Middle frontal gyrus (tissue), 1 donor: ENCODE data around the gene AGTRAP.

Source experiments
- DNase-seq: peaks from one replicate; pipeline ENCODE4 v3.0.0-alpha.2; 2015; ENCODE audit warnings: low spot score; ENCODE audit errors: extremely low spot score

Gene AGTRAP

GRCh38 chr1:11761988-11762406, 26.1 kb downstream of the AGTRAP start, which contains the start of gene C1orf167:
Gene C1orf167 (plus strand): TSS chr1:11762193. CDS start chr1:11764401, 2,208 bp downstream.
- DNase-seq, result no peak

DNA sequence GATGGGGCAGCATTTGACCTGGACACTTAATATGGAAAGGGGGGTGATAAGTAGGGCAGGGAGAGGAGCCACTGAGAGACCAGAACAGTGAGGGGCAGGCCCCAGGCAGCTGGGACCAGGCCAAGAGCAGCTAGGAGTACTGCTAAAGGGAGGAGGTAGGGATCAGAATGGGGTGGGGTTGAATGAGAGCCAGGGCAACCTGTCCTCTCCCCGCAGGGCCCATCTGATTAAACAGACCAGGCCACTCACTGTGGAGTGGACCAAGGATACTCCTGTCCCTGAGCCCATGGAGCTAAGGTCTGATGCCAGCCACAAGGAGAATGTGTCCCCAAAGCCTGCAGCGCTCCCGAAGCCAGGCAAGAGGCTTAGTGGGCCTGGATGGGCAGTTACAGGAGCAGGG, 28.2 kb downstream of the AGTRAP start:
- DNase-seq, result no peak

- DNase-seq, result no peak
Observed at GRCh38 chr1:11764519-11764918, 28.6 kb downstream of the AGTRAP start.

DNA sequence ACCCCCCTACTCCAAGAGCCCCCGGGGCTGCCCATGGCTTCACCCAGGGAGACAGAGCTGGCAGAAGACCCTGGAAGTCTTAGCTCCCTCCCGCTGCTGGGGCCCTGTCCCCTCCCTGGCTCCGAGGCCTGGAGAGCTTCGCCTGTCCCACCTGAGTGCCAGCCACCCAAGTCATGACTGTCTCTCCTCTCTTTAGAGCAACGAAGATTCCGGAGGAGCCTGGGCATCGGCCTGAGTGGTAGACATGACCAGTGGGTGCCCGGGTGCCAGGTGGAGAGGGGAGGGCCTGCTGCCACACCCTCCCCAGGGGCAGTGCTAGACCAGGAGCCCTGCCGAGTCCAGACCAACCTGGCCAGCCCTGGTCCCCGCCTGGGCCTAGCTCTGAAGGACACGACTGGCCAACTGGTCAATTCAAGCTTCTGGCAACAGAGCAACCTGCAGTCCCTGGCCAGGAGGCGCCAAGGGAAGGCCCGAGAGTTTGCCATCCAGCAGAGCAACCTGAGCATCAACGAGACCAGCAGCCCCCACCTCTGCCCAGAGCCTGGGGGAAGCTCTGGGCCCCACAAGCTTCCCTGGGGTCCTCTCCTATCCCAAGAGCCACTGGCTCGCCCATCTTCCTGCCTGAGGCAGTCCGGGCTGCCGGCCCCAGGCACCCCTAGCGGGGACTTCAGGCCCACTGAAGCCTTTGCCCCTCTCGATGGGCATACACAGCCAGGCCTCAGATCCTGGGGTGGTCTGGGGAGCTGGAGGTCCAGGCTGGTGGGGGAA, 29.9 kb downstream of the AGTRAP start:
- DNase-seq, result no peak

GRCh38 chr1:11766429-11766776, 30.5 kb downstream of the AGTRAP start:
- no peak for DNase-seq

GRCh38 chr1:11767922-11768704, 32.2 kb downstream of the AGTRAP start:
- no peak for DNase-seq

DNA sequence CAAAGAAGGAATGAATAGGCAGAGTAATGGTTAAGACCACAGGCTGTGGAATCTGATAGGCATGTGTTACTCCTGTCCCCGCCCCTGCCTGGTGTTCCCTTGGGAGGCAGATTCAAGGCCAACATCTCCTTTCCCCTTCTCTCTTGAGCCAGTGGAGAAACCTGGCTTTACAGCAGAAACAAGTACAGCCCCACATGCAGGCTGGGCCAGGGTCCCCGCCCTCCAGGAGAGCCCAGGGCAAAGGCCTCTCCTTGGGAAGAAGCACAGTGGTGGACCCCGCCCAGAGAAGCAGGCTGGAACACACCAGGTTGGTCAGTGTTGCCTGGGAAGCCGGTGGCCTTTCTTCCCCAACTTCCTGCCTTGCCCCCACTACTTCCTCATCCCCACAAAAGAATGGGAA, 32.9 kb downstream of the AGTRAP start:
- DNase-seq, result no peak

DNA sequence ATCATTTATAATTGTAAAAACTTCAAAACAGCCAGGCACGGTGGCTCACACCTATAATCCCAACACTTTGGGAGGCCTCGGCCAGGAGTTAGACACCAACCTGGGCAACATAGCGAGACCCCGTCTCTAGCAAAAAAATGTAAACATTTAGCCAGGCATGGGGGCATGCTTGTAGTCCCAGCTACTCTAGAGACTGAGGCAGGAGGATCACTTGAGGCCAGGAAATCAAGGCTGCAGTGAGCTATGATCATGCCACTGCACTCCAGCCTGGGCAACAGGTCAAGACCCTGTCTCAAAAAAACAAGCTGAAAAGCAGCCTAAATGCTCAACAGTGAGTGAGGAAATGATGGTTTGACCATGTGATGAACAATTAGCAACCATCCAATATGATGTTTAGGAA, 33.3 kb downstream of the AGTRAP start:
- DNase-seq, result no peak

DNA sequence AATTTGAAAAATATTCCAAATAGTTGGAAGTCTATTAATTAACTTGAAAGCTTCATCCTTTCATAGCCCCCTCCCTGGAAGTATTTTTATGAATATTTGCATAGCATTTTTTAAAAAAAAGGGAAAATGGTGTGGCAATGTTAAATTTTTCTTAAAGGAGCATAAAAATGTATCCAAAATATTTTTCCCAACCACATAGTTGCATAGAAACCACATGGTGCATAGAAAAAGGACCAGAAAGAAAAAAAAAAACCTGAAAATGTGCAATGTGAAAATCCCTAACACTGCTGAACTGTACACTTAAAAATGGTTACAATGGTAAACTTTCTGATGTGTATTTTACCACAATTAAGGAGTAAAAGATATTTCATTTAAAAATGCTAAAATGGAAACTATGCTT, 34.1 kb downstream of the AGTRAP start:
- no peak for DNase-seq

- no peak for DNase-seq
Observed at GRCh38 chr1:11771481-11772043, 35.6 kb downstream of the AGTRAP start.

DNA sequence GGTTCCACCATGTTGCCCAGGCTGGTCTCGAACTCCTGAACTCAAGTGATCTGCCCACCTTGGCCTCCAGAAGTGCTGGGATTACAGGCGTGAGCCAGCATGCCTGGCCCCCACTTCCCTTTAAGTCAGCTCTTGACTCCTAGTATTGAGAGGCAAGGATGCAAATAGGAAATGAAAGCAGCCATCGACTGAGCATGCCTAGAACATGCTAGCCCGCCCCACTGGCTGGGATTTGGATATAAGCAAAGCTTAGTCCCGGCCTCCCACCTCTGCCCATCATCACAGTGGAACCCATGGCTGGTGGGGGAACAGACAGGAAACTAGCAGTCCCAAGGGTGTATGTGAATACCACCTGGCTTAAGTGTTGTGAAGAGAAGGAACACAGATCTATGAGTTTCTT, 36.5 kb downstream of the AGTRAP start:
- no peak for DNase-seq

DNA sequence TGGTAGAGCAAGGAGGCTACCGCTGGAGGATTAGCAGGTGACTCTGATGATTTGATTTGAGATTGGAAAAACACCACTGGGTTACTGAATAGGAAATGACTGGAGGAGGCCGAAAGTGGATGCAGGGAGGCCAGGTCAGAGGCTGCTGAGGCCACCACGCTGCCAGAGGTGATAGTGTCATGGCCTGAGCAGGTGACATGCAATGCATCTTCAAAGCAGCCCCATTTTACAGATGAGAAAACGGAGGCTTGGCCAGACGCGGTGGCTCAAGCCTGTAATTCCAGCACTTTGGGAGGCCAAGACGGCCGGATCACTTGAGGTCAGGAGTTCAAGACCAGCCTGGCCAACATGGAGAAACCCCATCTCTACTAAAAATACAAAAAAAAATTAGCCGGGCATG, 38.8 kb downstream of the AGTRAP start:
- DNase-seq, result no peak

- no peak for DNase-seq
Observed at GRCh38 chr1:11777658-11778322, 41.9 kb downstream of the AGTRAP start.

- DNase-seq, result no peak
Observed at GRCh38 chr1:11778336-11778735, 42.4 kb downstream of the AGTRAP start.

GRCh38 chr1:11778844-11779623, 43.1 kb downstream of the AGTRAP start:
- DNase-seq, result no peak

DNA sequence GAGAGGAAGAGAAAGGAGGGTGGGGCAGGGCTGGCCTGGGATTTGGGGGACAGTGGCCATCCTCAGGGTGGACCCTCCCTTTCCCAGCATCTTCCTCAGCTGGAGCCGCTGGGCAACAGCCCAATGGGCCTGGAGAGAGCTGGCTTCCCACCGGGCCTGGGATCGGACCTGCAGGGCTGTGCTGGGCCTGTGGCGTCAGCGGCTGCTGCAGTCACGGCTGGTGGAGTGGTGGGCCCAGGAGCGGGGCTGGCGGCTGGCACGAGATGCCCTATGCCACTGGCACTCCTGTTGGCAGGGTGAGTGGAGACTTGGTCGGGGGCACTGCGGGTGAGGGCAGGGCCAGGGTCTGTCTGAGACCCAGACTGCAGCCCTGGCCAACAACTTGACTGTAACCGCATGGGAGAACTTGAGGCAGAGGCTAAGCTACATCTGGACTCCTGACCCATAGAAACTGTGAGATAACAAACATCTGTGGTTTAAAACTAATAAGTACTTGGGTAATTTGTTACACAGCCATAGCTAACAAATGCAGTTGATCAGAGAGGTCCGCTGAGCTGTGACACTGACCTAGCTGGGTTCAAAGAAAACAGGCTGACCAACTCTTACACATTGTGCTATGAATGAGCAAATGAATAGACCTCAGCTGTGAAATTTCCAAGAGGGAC, 43.9 kb downstream of the AGTRAP start:
- no peak for DNase-seq

GRCh38 chr1:11780380-11781147, 44.6 kb downstream of the AGTRAP start:
- no peak for DNase-seq

DNA sequence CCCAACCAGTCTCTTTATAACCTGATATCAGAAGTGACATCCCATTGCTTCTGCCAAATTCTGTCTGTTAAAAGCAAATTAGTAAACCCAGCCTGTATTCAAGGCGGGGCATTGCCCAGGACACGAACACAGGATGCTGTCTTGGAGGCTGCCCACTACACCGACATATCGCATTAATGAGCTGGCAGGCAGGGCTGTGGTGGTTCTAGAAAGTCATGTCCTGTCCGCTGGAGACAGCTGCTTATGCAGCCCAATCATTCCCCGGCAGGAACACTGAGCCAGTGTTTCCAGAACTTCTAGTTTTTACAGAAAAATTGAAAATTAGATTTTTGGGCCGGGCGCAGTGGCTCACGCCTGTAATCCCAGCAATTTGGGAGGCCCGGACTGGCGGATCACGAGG, 45.4 kb downstream of the AGTRAP start:
- no peak for DNase-seq

- DNase-seq, result no peak
Observed at GRCh38 chr1:11782127-11782708, 46.3 kb downstream of the AGTRAP start.
